Activated naive CD4-positive, alpha-beta T cell treated with anti-CD3 and anti-CD28 coated beads, Interleukin-2, amount 10 ng/mL, durations not matched to agents 7 days and 5 days (primary cell): ENCODE data around the gene ZSCAN32.

Experiments
- CTCF ChIA-PET: fragments of 350-600 bp; sonication (Branson Sonifier 250); formaldehyde crosslinking; loops from one replicate; lab custom pipeline; 2021; ENCODE audit warnings: antibody characterized with exemption; lab: Charles Lee
- DNase-seq: peaks from one replicate; pipeline ENCODE4 v3.0.0-alpha.2; 2020
- H3K27ac Mint-ChIP-seq: one replicate; pipeline ENCODE4 v1.8.0; 2021; ENCODE audit warnings: mild to moderate bottlenecking, moderate library complexity, mixed read lengths
- H3K27me3 Mint-ChIP-seq: one replicate; pipeline ENCODE4 v1.8.0; 2021; ENCODE audit warnings: mild to moderate bottlenecking, mixed read lengths
- H3K36me3 Mint-ChIP-seq: one replicate; pipeline ENCODE4 v1.8.0; 2021; ENCODE audit warnings: mixed read lengths
- H3K4me1 Mint-ChIP-seq: one replicate; pipeline ENCODE4 v1.8.0; 2021; ENCODE audit warnings: mixed read lengths
- H3K4me3 Mint-ChIP-seq: one replicate; pipeline ENCODE4 v1.8.0; 2021; ENCODE audit warnings: mild to moderate bottlenecking, moderate library complexity, mixed read lengths
- H3K9me3 Mint-ChIP-seq: one replicate; pipeline ENCODE4 v1.8.0; 2021; ENCODE audit warnings: mixed read lengths

The ZSCAN32 gene

DNA sequence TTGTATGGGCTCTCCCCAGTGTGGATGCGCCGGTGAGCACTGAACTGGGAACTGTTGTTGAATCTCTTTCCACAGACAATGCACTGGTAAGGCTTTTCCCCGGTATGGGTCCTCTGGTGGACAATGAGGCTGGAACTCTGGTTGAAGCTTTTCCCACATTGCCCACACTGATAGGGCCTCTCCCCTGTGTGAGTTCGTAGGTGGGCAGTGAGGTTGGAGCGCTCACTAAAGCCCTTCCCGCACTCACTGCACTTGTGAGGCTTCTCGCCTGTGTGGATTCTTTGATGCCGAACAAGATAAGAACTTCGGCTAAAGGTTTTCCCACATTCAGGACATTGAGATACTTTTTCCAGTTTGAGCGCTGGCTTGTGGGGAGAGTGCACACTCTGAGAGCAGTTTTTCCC lies 17.8 kb downstream of the ZSCAN32 start:
- peaks cover 74% of the 10 kb centered on the region for H3K36me3 Mint-ChIP-seq
- H3K4me1 Mint-ChIP-seq, result no peaks in the 10 kb centered on the region
- peaks cover 79% of the 10 kb centered on the region for H3K9me3 Mint-ChIP-seq
- CTCF ChIA-PET, result no interaction called here
- H3K4me3 Mint-ChIP-seq, result no peak overlapping the region
- no peaks in the 10 kb centered on the region for H3K27me3 Mint-ChIP-seq
- no peak overlapping the region for H3K27ac Mint-ChIP-seq
- no peak for DNase-seq

DNA sequence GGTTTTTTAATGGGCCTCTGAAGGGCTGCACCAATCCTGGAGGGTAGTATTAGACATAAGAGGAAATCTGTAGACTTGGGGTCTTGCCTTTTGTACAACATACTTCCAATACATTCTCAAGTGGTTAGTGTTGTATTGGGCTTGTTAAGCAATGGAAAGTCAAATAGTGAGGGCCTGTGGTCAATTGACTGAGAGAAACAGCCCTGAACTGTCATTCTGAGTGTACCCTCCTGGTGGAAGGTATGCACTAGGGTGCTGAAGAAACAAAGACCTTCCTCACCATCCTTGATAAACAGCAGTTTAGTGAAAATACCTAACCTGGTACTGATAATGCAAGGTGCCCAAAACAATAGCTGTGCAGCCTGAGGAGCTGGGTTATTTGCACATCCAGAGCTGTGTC lies 22.9 kb downstream of the ZSCAN32 start:
- H3K27me3 Mint-ChIP-seq, result no peaks in the 10 kb centered on the region
- peaks cover 82% of the 10 kb centered on the region for H3K9me3 Mint-ChIP-seq
- no peaks in the 10 kb centered on the region for H3K4me1 Mint-ChIP-seq
- CTCF ChIA-PET, result no interaction called here
- no peak overlapping the region for H3K4me3 Mint-ChIP-seq
- H3K36me3 Mint-ChIP-seq, result peaks cover 30% of the 10 kb centered on the region
- no peak for DNase-seq
- H3K27ac Mint-ChIP-seq, result no peak overlapping the region

DNA sequence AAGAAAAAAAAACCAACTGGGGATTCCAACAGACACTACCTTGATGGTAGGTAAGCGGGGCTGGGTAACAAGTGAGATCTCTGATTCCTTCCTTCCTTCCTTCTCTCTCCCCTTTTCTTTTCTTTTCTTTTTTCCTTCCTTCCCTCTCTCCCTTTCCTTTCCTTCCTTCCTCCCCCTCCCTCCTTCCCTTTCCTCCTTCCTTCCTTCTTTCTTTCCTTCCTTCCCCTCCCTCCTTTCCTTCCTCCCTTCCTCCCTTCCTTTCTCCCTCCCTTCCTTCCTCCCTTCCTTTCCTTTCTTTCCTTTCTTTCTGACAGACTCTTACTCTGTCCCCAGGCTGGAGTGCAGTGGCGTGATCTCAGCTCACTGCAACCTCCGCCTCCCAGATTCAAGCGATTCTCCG lies 25.1 kb downstream of the ZSCAN32 start:
- H3K27me3 Mint-ChIP-seq, result no peaks in the 10 kb centered on the region
- no peaks in the 10 kb centered on the region for H3K4me1 Mint-ChIP-seq
- DNase-seq, result no peak
- CTCF ChIA-PET, result no interaction called here
- H3K27ac Mint-ChIP-seq, result no peak overlapping the region
- H3K36me3 Mint-ChIP-seq, result peaks cover 9% of the 10 kb centered on the region
- peaks cover 64% of the 10 kb centered on the region for H3K9me3 Mint-ChIP-seq
- H3K4me3 Mint-ChIP-seq, result no peak overlapping the region

DNA sequence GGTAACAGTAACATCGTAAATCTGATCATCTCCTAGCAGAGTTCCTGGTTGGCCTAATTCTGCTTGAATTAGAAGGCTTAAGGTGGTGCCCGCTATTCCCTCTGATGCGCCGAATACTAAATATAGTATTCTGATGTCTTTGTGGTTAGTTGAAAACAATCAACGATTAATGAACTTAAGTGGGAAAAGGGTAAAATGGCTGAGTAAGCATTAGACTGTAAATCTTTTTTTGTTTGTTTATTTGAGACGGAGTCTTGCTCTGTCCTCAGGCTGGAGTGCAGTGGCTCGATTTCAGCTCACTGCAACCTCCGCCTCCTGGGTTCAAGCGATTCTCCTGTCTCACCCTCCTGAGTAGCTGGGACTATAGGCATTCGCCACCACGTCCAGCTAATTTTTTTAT lies 31.7 kb downstream of the ZSCAN32 start:
- peaks cover 17% of the 10 kb centered on the region for H3K36me3 Mint-ChIP-seq
- H3K27ac Mint-ChIP-seq, result no peak overlapping the region
- peaks cover 16% of the 10 kb centered on the region for H3K4me1 Mint-ChIP-seq
- DNase-seq, result no peak
- H3K27me3 Mint-ChIP-seq, result peaks cover 7% of the 10 kb centered on the region
- peaks cover 26% of the 10 kb centered on the region for H3K9me3 Mint-ChIP-seq
- H3K4me3 Mint-ChIP-seq, result no peak overlapping the region
- CTCF ChIA-PET, result interaction anchor here (1.0 kb wide), 1 partner anchor 23 kb away, joined by 3 read pairs; no protein-coding TSS in a partner anchor

DNA sequence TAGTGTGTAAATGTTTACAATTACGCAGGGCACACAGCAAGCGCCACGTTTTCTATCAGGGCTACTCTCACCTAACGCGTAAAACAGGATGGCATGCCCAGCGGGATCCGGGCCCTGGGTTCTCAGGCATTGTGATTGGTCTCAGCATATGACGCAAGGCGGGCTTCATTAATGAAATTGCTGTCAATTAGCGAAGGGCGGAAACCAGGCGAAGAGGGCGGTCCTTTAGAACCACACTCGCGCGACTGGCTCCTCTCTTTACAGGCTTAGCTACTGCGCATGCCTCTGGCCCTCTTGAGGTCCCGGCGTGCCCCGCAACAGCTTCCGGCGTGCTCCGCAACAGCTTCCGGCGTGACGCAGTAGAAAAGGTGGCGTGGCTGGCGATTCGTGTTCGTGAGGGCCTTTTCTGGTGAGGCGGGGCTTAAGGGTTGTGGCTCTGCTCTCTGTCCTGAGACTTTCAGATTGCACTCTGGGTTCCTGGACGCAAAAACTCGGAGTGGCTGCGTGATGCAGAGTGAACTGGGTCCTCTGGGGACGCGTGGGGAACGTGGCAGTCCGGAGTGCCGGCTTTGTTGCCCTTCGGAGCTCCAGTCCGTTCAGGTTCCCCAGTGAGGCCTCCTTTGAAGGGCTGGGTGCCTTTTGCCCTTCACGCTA lies 35.9 kb downstream of the ZSCAN32 start:
- Mint-ChIP-seq H3K4me1 (peaks cover 17% of the 10 kb centered on the region), H3K36me3 (peaks cover 18% of the 10 kb centered on the region), H3K27ac (peak overlapping the region; percentile 91), H3K9me3 (peaks cover 34% of the 10 kb centered on the region), H3K4me3 (peak overlapping the region; percentile 67), H3K27me3 (peaks cover 11% of the 10 kb centered on the region)
- DNase-seq, result peak; percentile 88
- CTCF ChIA-PET, result no interaction called here

DNA sequence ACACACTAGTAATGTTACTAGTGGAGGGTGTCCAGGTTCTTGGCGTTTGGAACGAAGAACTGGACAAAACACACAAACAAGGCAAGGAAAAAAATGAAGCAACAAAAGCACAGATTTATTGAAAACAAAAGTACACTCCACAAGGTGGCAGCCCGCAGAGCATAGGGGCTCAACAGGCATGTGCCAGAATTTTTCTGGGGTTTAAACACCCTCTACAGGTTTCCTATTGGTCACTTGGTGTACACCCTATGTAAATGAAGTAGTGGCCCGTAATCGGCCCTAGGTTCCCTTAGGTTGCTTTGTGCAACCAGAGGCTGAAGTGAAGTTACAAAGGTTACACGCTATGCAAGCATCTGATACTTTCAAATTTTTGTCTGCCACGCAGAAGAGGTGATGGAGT lies 37.0 kb downstream of the ZSCAN32 start:
- Mint-ChIP-seq H3K9me3 (peaks cover 36% of the 10 kb centered on the region), H3K36me3 (peaks cover 18% of the 10 kb centered on the region), H3K4me3 (no peak overlapping the region), H3K4me1 (peaks cover 17% of the 10 kb centered on the region), H3K27ac (peak overlapping the region; percentile 72), H3K27me3 (peaks cover 15% of the 10 kb centered on the region)
- DNase-seq, result no peak
- CTCF ChIA-PET, result no interaction called here

DNA sequence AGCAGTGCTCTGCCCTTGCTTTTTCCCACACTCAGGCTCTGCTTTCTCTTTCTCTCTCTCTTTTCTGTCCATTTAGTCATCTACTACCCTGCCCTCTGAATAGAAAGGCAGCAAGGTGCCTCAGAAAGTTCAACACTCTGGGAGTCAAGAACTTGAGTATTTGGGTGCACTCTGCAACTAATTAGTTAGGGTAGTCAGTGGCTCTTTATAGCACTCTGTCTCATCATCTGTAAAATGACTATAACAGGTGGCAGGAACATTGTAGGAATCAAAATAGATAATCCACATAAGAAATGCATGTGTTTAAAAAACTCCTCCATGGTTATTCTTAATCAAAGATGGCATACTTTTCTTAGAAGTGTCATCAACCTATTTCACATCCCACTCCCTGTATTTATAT lies 37.9 kb downstream of the ZSCAN32 start:
- Mint-ChIP-seq H3K4me1 (peaks cover 17% of the 10 kb centered on the region), H3K36me3 (peaks cover 18% of the 10 kb centered on the region), H3K27me3 (peaks cover 19% of the 10 kb centered on the region), H3K27ac (no peak overlapping the region), H3K4me3 (no peak overlapping the region), H3K9me3 (peaks cover 36% of the 10 kb centered on the region)
- no peak for DNase-seq
- CTCF ChIA-PET, result no interaction called here

DNA sequence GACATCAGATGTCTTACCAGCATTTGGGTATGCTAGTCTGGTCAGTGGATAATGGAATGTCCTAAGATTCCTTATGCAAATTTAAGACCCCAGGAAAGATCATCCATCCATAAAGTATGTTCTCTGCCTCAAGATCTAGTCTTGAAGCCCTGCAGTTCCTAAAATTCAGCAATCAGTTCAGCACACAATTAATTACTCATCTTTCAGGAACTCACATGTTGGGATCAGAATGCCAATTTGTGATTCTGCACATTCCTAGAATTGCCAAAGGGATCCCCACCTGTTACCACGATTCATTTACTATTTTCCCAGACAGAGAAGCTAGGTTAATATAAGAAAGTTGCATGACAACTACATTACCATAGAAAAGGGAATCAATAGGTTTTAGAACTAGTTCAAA lies 41.9 kb downstream of the ZSCAN32 start:
- H3K9me3 Mint-ChIP-seq, result peaks cover 36% of the 10 kb centered on the region
- no peak overlapping the region for H3K27ac Mint-ChIP-seq
- peaks cover 12% of the 10 kb centered on the region for H3K27me3 Mint-ChIP-seq
- H3K4me3 Mint-ChIP-seq, result no peak overlapping the region
- CTCF ChIA-PET, result no interaction called here
- H3K4me1 Mint-ChIP-seq, result peaks cover 4% of the 10 kb centered on the region
- no peaks in the 10 kb centered on the region for H3K36me3 Mint-ChIP-seq
- no peak for DNase-seq

DNA sequence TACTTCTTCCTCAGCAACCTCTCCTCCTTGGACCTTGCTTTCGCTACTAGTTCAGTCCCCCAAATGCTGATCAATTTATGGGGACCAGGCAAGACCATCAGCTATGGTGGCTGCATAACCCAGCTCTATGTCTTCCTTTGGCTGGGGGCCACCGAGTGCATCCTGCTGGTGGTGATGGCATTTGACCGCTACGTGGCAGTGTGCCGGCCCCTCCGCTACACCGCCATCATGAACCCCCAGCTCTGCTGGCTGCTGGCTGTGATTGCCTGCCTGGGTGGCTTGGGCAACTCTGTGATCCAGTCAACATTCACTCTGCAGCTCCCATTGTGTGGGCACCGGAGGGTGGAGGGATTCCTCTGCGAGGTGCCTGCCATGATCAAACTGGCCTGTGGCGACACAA lies 44.7 kb downstream of the ZSCAN32 start:
- CTCF ChIA-PET, result no interaction called here
- H3K36me3 Mint-ChIP-seq, result no peaks in the 10 kb centered on the region
- H3K27me3 Mint-ChIP-seq, result peaks cover 12% of the 10 kb centered on the region
- no peak overlapping the region for H3K27ac Mint-ChIP-seq
- peaks cover 7% of the 10 kb centered on the region for H3K4me1 Mint-ChIP-seq
- DNase-seq, result no peak
- no peak overlapping the region for H3K4me3 Mint-ChIP-seq
- peaks cover 30% of the 10 kb centered on the region for H3K9me3 Mint-ChIP-seq

DNA sequence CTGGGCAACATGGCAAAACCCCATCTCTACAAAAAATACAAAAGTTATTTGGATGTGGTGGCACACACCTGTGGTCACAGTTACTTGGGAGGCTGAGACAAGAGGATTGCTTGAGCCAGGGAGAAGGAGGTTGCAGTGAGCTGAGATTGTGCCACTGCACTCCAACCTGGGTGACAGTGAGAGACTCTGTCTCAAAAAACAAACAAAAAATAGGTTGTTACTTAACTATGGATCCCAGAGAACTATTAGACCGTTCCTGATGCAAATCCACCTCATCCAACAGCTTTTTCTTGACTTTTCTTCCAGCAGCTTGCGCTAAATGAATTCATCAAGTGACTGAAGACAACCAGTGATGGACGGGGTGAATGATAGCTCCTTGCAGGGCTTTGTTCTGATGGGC lies 45.2 kb downstream of the ZSCAN32 start, which contains the start of gene OR2C1:
OR2C1 (plus strand) TSS at position 301 of the 400 bp plus-strand sequence; CDS start at position 353, 52 bp downstream.
- H3K27me3 Mint-ChIP-seq, result peaks cover 14% of the 10 kb centered on the region
- no peak within 1 kb of the TSS for H3K27ac Mint-ChIP-seq
- CTCF ChIA-PET, result no interaction called here
- H3K4me1 Mint-ChIP-seq, result peaks cover 7% of the 10 kb centered on the region
- no peaks in the 10 kb centered on the region for H3K36me3 Mint-ChIP-seq
- H3K9me3 Mint-ChIP-seq, result peaks cover 28% of the 10 kb centered on the region
- DNase-seq, result no peak
- no peak within 1 kb of the TSS for H3K4me3 Mint-ChIP-seq

DNA sequence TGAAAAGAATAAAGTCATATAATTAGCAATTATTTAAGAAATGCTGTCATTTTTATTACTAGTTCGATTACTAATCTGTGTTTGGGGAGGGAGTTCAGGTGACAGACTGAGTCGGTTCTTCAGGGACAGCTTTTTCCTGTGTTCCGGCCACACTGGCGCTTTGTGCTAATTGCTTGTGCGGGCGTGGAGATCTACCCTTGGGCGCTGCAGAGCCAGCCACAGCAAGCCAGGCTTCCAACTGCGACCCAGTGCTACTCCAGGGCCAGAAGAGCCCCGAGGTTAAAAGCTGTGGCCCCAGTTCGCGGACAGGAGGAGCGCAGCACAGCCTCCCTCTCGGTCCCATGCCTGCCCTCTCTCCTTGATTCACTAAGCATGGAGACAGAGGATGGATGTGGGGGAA lies 51.6 kb downstream of the ZSCAN32 start:
- H3K9me3 Mint-ChIP-seq, result peaks cover 10% of the 10 kb centered on the region
- peaks cover 3% of the 10 kb centered on the region for H3K27me3 Mint-ChIP-seq
- H3K4me1 Mint-ChIP-seq, result peaks cover 4% of the 10 kb centered on the region
- no peak overlapping the region for H3K4me3 Mint-ChIP-seq
- no peak overlapping the region for H3K27ac Mint-ChIP-seq
- CTCF ChIA-PET, result no interaction called here
- DNase-seq, result no peak
- no peaks in the 10 kb centered on the region for H3K36me3 Mint-ChIP-seq

DNA sequence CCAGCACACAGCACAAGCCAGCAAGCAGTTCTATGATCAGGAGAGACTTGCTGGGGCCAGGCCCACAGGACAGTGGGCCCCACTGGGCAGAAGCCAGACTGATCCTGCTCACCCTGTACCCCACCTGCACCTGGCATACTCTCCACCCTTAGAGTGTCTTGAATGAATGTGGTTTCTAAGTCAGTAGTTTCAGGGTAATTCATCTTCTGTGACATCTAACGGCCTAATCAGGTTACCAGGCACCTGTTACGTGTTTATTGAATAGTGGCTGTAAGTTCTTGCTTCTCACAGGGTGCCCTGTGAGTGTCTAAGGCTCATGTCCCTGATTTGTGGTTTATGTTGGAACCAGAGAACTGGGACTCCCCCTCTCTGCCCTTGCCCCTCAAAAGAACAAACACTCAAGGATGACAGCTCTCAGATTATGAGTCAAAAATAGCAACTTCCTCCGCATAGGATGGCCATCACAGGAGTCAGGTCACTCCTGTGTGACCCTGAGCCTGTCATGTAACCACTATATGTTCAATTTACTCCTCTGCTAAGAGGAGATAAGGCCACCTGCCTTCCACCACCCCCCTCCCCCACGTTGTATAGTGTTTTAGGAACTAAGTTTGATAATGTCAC lies 52.1 kb downstream of the ZSCAN32 start:
- Mint-ChIP-seq H3K36me3 (no peaks in the 10 kb centered on the region), H3K27me3 (peaks cover 3% of the 10 kb centered on the region), H3K4me1 (peaks cover 2% of the 10 kb centered on the region), H3K4me3 (no peak overlapping the region), H3K27ac (no peak overlapping the region), H3K9me3 (peaks cover 7% of the 10 kb centered on the region)
- no peak for DNase-seq
- CTCF ChIA-PET, result no interaction called here

DNA sequence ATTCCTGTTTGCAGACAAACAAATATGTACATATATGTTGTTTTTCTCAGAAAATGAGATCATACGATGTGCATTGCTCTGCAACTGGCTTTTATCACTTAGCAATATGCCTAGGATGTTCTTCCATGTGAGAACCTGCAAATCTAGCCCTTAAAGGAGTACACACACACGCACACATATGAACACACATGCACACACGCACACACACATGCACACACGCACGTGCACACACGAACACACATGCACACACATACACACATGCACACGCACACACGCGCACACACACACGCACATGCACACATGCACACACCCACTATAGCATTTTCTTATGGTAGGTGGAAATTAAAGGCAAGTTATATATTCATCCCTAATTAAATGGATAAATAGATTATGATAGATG lies 53.2 kb downstream of the ZSCAN32 start:
- DNase-seq, result no peak
- H3K9me3 Mint-ChIP-seq, result peaks cover 5% of the 10 kb centered on the region
- peaks cover 3% of the 10 kb centered on the region for H3K27me3 Mint-ChIP-seq
- H3K36me3 Mint-ChIP-seq, result no peaks in the 10 kb centered on the region
- H3K4me3 Mint-ChIP-seq, result no peak overlapping the region
- CTCF ChIA-PET, result no interaction called here
- no peaks in the 10 kb centered on the region for H3K4me1 Mint-ChIP-seq
- no peak overlapping the region for H3K27ac Mint-ChIP-seq

DNA sequence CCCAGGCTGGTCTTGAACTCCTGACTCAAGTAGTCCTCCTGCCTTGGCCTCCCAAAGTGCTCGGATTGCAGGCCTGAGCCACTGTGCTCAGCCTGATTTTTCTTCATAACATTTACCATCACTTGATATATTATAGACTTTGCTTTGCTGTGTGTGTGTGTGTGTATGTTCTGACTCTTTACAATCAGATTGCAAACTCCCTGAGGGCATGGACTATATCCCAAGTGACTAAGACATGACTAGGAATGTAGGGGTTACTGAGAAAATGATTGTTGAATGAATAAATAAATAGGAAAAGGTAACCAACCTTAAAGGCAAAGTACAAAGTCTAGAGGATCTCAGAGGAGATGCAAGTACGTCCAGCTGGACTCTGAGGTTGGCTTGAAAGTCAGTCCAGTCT lies 54.8 kb downstream of the ZSCAN32 start:
- H3K27me3 Mint-ChIP-seq, result peaks cover 3% of the 10 kb centered on the region
- no peaks in the 10 kb centered on the region for H3K36me3 Mint-ChIP-seq
- H3K27ac Mint-ChIP-seq, result no peak overlapping the region
- no peaks in the 10 kb centered on the region for H3K4me1 Mint-ChIP-seq
- no peak for DNase-seq
- H3K9me3 Mint-ChIP-seq, result peaks cover 5% of the 10 kb centered on the region
- H3K4me3 Mint-ChIP-seq, result no peak overlapping the region
- CTCF ChIA-PET, result no interaction called here
